GM18861 (cell line): Measurements from ENCODE around the gene CSTPP1.
"Not testable (repeated sequence)": the region's sequence is repeated elsewhere in the genome, so short reads cannot be mapped to it uniquely, and the experiment has no call there.

Source experiments
- ATAC-seq: cut with Tn5 transposase; IDR thresholded peaks from one replicate; pipeline ENCODE4 v1.9.1; 2021; ENCODE audit not compliant: unreplicated experiment

CSTPP1 gene

DNA sequence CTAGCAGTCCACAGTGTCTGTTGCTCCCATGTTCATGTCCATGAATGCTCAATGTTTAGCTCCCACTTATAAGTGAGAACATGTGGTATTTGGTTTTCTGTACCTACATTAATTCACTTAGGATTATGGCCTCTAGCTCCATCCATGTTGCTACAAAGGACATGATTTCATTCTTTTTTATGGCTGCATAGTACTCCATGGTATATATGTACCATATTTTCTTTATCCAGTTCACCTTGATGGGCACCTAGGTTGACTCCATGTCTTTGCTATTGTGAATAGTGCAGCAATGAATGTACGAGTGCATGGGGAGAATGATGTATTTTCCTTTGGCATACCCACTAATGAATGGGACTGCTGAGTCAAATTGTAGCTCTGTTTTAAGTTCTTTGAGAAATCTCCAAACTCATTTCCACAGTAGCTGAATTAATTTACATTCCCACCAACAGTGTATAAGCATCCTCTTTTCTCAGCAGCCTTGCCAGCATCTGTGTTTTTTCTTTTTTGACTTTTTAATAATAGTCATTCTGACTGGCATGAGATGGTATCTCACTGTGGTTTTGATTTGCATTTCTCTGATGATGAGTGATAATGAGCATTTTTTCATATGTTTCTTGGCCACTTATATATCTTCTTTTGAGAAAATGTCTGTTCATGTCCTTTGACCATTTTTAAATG is 53.4 kb downstream of the CSTPP1 start:
- not testable (repeated sequence) for ATAC-seq

DNA sequence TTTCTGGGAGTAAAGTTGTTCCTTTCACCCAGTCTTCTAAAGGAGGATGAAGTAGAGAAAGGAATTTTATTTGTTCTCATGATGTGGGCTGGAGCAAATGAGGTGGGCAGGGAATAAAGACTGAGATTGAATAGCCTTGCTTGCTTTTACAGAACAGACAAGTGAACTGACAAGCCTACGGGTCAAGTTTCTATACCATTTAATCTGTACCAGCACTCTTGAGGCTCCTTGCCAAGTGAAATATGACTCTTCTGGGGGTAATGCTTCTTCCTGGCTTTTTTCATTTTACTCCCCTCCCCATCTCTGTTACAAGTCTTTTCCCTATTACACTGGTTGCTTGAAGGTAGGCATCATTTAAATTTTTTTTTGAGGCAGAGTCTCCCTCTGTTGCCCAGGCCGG is 54.8 kb downstream of the CSTPP1 start:
- ATAC-seq: no peak

DNA sequence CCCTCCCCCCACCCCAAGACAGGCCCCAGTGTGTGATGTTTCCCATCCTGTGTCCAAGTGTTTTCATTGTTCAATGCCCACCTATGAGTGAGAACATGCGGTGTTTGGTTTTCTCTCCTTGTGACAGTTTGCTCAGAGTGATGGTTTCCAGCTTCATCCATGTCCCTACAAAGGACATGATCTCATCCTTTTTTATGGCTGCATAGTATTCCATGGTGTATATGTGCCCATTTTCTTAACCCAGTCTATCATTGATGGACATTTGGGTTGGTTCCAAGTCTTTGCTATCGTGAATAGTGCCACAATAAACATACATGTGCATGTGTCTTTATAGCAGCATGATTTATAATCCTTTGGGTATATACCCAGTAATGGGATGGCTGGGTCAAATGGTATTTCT is 55.8 kb downstream of the CSTPP1 start:
- not testable (repeated sequence) for ATAC-seq

DNA sequence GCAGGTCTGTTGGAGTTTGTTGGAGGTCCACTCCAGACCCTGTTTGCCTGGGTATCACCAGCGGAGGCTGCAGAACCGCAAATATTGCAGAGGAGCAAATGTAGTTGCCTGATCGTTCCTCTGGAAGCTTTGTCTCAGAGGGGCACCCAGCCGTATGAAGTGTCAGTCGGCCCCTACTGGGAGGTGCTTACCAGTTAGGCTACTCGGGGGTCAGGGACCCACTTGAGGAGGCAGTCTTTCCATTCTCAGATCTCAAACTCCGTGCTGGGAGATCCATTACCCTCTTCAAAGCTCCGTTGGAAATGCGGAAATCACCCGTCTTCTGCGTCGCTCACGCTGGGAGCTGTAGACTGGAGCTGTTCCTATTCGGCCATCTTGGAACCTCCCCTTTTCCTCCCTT is 61.2 kb downstream of the CSTPP1 start:
- not testable (repeated sequence) for ATAC-seq

DNA sequence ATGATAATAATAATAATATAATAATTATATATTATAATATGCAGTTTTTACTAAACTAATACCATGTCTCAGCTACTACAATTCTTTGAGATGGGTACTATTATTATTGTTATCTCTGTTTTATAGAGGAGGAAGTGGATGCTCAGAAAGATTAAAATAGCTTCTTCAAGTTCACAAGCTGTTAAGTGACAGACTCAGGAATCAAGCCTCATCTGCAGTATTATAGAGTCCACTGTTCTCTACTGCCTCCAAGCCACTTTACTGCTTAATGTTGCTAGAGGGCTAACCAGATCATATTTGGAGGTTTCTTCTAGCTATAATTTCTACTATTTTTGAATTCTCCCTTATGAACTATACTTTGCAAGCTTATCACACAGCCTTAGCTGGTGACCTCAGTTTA is 62.7 kb downstream of the CSTPP1 start:
- no peak for ATAC-seq

DNA sequence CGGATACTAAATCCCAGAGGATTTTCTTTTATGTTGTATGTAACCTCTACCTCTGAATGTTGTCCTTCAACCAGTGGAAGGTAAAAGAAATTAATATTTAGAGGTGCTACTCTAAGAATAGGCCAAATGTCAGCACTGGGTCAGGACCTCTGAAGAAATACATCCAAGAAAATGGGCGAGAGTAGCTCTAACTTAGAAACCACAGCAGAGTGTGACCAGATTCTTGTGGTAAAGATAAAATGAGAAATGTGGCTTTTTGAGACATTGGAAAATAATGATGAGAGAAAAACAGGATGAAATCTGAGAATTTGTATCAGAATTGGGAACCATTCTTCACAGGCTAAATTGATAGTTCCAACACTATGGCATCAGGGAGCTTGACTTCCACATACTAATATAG is 63.5 kb downstream of the CSTPP1 start:
- ATAC-seq: no peak

DNA sequence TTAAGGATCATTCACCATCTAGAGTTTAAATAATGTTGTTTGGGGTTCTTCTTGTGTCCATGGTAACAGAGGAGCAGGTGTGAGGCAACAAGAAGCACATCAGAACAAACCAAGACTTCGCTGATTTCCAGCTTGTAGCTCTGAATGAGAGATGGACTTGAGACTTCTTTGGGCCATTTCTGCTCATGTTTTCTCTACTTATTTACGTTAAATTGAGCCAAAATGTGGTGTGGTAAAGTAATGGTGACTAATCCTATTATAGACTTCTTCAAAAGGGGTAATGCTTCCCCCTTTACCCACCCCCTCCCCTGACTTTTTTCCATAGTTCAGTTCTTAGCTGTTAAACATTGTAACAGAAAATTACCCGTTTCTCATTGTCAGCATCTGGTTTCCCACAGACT is 65.2 kb downstream of the CSTPP1 start:
- ATAC-seq: no peak

DNA sequence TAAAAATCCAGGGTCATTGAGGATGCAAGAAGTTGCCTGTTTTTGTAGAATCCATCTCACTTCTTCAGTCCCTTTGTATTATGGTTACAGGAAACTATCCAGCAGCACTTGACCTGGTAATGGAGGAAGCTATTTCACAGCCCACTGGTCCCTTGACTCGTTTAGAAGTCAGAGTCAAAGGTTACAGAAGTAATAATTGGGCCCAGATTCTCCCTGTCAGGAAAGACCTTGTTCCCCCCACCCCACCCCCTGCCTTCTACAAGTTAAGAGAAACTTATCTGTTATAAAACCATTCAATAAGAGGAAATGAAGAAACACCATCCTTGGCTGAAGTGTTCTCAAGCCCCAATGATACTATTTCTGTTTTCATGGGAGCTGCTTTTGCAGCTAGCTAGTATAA is 65.8 kb downstream of the CSTPP1 start:
- no peak for ATAC-seq

DNA sequence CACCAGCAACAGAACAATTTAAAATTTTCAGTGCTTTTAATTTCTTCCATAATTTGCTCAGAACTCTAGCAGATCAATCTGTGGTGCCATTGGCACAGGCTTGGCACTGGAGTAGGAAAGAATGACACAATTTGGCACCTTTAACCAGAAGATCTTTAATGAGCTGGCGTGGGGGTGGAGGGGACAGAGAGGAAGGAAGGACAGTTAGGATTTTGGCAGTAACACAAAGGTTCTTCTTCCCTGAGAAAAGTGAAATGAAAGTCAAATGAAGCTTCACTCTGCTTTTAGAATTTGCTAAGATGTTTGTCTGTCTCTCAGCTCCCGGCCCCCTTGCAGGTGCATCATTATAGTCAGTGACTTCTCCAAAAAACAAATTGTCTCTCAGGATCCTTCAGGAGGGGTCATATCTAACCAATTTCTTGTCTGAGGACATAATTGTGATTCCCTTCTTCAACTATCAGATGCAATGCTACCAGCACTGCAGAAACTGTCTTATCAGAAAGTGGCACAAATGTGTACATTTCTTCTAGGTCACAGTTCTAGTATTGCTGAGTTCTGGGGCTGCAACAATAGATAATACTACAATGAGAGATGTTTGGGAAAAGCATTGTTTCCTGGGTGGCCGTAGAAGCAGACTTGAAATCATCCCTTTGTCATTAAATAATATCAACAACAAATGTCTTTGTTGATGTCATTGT is 66.8 kb downstream of the CSTPP1 start:
- ATAC-seq: no peak

DNA sequence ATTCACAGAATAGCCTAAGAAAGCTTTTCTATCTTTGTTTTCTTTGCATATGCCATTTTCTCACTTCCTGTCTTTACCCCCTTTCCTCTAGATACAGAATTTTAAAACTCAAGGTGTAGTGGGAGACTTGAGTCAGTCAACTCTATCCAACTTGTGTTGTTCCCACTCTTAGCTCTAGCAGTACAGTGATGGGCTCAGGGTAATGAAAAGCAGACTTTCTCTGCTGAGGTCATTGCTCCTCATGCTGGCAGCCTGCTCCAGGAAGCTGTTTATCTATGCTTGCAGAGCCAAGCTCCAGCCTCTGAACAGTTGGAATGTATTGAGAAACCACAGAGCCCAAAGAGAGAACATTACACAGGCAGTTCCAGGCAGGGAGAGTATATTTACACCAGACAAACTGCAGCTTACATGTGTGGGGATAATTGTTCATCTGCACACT is 68.1 kb downstream of the CSTPP1 start:
- ATAC-seq: no peak

DNA sequence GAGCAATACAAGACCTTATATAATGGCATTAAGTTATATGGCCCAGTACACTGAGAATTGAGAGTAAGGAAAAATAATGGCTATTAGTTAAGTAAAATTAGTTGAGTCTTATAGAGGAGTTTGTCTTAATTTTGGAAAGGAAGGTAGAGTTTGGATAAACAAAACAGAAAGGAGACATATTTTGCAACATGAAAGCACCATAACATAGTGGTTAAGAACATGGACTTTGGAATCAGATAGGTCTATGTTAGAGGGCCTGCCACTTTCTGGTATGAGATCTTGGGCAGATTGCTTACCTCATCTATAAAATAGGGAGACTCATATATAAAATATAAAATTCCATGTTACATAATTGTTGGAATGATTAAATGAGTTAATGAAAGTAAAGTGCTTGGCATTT is 68.9 kb downstream of the CSTPP1 start:
- ATAC-seq: no peak

DNA sequence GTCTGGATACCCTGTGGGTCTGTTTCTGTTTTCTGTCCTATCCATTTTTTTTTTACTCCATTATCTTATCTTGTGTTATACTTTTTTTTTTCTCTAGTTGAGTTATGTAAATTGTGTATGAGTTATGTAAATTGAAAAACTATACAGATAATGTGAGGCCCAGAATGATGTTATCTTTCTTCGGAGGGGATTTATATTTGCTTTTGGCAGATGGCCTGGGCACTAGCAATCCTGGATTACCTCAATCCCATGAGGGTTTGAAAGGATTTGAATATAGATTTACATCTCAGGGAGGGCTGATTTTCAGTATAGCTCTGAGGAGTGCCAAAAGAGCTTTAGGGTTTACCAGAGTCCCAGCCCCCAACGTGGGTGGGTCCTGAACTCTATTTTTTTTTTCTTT is 71.0 kb downstream of the CSTPP1 start:
- no peak for ATAC-seq

DNA sequence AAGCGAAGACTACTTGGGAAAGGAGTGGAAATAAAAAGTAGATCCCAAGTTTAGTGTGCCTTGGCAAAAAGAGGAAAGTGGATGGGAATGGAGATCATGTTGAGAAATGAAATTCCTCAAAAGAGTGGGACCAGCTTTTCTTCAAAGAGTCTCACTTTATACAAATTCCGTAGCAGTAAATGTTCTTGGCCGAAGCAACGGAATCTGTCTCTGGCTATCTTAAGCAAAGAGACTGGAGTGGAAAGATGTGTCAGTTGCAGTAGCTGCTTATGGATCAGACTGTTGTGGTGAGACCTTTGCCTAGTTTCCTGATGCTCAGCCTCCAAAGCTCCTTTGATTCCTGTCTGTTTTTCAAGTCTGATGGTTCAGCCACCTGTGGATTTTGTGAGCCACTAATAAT is 73.6 kb downstream of the CSTPP1 start:
- no peak for ATAC-seq

DNA sequence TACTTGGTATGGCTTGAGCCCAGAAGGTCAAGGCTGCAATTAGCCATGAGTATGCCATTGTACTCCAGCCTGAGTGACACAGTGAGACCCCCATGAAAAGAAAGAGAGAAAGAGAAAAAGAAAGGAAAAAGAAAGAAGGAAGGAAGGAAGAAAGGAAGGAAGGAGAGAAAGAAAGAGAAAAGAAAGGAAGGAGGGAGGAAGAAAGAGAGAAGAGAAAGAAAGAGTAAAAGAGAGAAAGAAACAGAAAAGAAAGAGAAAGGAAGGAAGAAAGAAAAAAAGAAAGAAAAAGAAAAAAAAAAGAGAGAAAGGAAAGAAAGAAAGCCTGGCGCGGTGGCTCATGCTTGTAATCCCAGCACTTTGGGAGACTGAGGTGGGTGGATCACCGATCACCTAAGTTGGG is 77.5 kb downstream of the CSTPP1 start:
- ATAC-seq: no peak

DNA sequence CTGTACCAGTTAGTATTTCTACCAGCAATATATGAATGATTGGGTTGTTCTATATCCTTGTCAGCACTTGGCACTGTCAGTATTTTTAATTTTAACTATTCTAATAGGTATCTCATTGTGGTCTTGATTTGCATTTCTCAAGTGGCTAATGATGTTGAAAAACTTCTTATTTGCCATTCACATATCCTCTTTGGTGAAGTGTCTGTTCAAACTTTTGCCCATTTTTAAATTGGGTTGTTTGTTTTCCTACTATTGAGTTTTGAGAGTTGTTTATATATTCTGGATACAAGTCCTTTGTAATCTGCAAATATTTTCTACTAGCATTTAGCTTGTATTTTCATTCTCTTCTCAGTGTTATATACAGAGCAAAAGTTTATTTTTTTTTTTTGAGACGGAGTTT is 82.1 kb downstream of the CSTPP1 start:
- no peak for ATAC-seq

DNA sequence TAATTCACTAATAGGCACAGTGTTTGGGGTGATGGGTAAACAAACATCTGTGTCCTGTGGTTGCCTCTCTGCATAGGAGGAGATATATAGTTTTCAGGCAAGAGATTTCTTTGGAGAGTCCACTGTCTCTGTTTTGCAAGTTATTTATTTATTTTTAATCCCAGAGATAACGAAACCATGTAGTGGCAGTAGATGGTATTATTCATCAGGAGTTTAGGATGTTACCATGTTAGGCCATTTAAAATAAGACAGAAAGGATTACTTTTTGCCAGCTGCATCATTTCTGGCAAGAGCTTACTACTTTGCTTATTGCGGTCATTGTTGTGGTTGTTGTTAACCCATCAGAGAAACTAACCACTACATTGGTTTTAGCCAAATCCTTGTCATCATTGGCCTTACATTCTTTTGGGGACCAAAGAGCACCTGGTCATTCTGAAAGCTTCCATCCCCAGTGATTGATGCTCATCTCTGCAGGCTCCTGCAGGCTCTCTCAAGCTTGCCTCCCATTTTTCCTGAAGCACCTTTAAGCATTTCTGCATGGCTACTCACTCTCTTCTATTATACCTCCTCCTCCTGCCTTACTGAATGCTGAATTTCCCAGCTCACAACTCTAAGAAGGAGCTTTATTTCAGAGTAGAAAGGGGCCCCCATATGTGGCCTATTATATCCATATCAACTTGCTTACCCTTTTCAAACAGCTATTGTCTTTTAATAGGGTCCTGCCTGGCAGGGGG is 84.4 kb downstream of the CSTPP1 start:
- ATAC-seq: no peak

DNA sequence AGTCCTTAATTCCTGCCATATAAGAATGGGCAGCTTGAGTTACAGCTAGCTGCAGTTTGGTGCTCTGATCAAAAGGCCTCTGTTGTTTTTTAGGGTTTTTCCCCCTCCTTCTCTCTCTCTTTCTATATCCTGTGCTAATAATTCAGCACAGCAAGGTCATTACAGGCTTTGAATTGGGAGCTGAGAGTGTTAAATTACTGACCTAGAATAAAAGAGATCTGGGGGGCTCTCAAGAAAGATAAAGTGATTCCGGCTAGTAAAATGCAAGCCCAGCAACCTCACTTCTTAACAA is 84.9 kb downstream of the CSTPP1 start:
- no peak for ATAC-seq

DNA sequence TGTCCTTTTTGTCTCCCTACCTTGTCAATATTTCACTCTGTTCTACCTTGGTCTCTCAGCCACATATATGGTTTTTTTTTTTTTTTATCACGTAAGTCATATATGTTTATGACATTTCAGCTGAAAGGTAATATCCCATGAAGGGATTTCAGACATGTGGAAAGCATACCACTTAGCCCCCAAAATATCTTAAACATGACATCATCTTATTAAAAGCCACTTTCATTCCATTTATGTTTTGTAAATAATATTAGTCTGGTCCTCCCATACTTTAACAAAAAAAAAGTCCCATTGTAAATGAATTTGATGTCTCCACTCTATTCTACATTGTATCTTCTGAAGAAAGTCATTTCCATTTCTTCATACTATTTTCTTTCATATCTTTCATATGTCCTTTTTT is 85.4 kb downstream of the CSTPP1 start:
- no peak for ATAC-seq

DNA sequence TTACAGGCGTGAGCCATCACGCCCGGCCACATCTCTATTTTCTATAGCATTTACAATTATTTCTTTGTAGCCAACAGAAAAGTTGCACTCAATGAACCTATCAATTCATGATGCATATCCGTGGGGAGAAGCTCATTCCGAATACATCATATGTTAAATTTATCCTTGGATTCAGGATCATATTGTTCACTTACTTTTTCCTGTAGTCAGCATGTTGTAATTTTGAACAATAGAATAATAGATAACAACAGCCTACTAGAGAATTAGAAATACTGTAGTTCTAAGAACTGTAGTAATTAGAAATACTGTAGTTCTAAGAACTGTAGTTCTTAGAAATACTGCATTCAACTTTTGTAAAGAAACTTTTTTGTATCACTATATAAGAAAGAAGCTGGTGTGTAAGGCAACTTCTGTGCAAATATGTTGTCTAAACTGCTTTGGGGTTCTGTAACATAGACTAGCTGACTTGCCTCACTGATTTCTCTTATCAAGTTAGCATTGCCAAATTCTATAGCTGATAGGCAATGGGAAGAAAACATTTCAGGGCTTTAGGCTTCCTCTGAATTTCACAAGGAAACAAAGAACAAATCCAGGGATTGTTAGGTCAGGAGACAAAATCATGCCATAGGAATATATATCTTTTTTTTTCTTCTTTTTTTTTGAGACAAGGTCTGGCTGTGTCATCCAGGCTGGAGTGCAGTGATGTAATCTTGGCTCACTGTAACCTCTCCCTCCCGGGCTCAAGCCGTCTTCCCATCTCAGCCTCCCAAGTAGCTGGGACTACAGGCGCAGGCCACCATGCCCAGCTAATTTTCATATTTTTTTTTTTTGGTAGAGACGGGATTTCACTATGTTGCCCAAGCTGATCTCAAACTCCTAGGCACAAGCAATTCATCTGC is 91.9 kb downstream of the CSTPP1 start:
- ATAC-seq: no peak

DNA sequence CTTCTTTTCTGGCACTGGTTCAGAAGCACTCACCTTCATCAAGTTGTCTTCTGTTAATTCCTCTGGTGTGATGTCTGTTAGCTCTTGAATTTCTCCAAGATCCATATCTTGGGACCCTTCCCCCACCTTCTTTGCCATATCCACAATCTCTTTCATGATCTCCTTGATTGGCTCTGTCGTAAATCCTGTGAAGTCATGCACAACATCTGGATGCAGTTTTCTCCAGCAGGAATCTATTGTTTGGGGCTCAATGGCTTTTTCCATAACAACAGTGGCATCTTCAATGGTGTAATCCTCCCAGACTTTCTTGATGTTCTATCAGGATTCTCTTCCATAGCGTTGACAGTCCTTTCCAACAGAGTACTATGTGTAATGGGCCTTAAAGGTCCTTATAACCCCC is 96.9 kb downstream of the CSTPP1 start:
- ATAC-seq: no peak

DNA sequence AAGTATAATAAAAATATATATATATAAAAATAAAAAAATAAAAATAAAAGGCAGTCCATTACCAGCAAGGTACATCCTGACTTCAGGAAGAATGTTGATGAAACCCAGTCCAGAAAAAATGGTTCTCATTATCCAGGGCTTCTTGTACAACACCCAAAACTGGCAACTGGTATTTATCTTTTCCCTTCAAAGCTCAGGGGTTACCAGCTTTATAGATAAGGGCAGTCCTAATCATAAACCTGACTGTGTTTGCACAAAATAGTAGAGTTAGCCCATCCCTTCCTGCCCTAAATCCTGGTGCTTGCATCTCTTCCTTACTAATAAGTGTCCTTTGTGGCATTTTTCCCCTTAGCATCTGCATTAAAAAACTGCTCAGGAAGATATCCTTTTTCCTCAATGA is 97.5 kb downstream of the CSTPP1 start:
- no peak for ATAC-seq
